WTC11 (cell line): ENCODE data around the gene MRPS11.

Experiments
- CREB1 ChIP-seq: sonication (generic); formaldehyde crosslinking; IDR thresholded peaks from 2 replicates; pipeline ENCODE4 v1.8.0; 2023; ENCODE audit warnings: mild to moderate bottlenecking, missing genetic modification reagents
- CTCF ChIP-seq: fragments of 200-600 bp; IDR thresholded peaks from 2 replicates; pipeline ENCODE4 v1.8.0; 2022; ENCODE audit warnings: antibody characterized with exemption
- GABPB1 ChIP-seq: sonication (generic); formaldehyde crosslinking; IDR thresholded peaks from 2 replicates; pipeline ENCODE4 v1.8.1; 2023; ENCODE audit warnings: mild to moderate bottlenecking, missing genetic modification reagents
- PREB ChIP-seq: sonication (generic); formaldehyde crosslinking; IDR thresholded peaks from 2 replicates; pipeline ENCODE4 v1.8.1; 2022; ENCODE audit warnings: mild to moderate bottlenecking, missing genetic modification reagents, moderate library complexity, borderline replicate concordance
- ZNF423 ChIP-seq: fragments of 250-450 bp; sonication (Bioruptor Pico); IDR thresholded peaks from 2 replicates; pipeline ENCODE4 v2.1.2; 2022; ENCODE audit warnings: mild to moderate bottlenecking, moderate library complexity

GRCh38 chr15:88479169-88479568 lies 11.7 kb downstream of the MRPS11 start:
- no peak for TF ChIP-seq CTCF
- no peak for TF ChIP-seq CREB1
- no peak for TF ChIP-seq ZNF423
- no peak for TF ChIP-seq GABPB1 (CRISPR knock-in tag)
- TF ChIP-seq PREB (CRISPR knock-in tag), result no peak
